ENCODE measurements around the gene PXMP4.

Gene PXMP4

GRCh38 chr20:33769043-33769442 is 48.9 kb upstream of the PXMP4 start:
- ChIA-PET POLR2A (no interaction called here), CTCF (no interaction called here)
- H3K36me3 ChIP-seq (ENCODE audit: control insufficient read depth in 2 of 2, insufficient read depth in 1 of 2, low read length in 2 of 2) = peaks cover 0 to 3% of the 10 kb centered on the region in 2 experiments; a peak in 1 of 3 replicates
- TF ChIP-seq ZNF791 (tag by site-specific recombination; IDR thresholded peaks at IDR 0.05) (no peak), ZNF777 (tag by site-specific recombination; IDR thresholded peaks at IDR 0.05; ENCODE audit: borderline replicate concordance) (no peak), MZF1 (tag by site-specific recombination; IDR thresholded peaks at IDR 0.05; ENCODE audit: borderline replicate concordance) (no peak), KLF9 (tag by site-specific recombination; IDR thresholded peaks at IDR 0.05; ENCODE audit: low read depth) (no peak), ZEB2 (tag by site-specific recombination; IDR thresholded peaks at IDR 0.05) (no peak), EGR2 (tag by site-specific recombination; IDR thresholded peaks at IDR 0.05; ENCODE audit: low read depth) (no peak), GFI1B (tag by site-specific recombination; IDR thresholded peaks at IDR 0.05) (no peak), ZNF121 (tag by site-specific recombination; IDR thresholded peaks at IDR 0.05) (no peak), GLIS2 (tag by site-specific recombination; IDR thresholded peaks at IDR 0.05) (no peak), ZNF37A (tag by site-specific recombination; IDR thresholded peaks at IDR 0.05) (no peak), ZSCAN30 (tag by site-specific recombination; IDR thresholded peaks at IDR 0.05) (no peak)
- no peaks in the 10 kb centered on the region for H3K9me3 ChIP-seq (ENCODE audit: control insufficient read depth, insufficient read depth, low read depth, low read length)
- H3K4me3 ChIP-seq (ENCODE audit: low read depth, low read length) = no peak overlapping the region
- H3K27ac ChIP-seq (ENCODE audit: extremely low read depth, low read depth, low read length) = no peak overlapping the region
- H3K4me1 ChIP-seq (ENCODE audit: control insufficient read depth, insufficient read depth, low read length) = no peaks in the 10 kb centered on the region

GRCh38 chr20:33767777-33768138 is 47.6 kb upstream of the PXMP4 start:
- CTCF ChIA-PET = interaction anchor here (0.6 kb wide), 1 partner anchor 324 kb away, joined by 3 read pairs; the partner anchor contains the start of gene SNTA1
- Histone ChIP-seq H3K27ac (ENCODE audit: extremely low read depth, low read depth, low read length) (no peak overlapping the region), H3K9me3 (ENCODE audit: control insufficient read depth, insufficient read depth, low read depth, low read length) (no peaks in the 10 kb centered on the region), H3K4me3 (ENCODE audit: low read depth, low read length) (no peak overlapping the region), H3K4me1 (ENCODE audit: control insufficient read depth, insufficient read depth, low read length) (no peaks in the 10 kb centered on the region), H3K36me3 (ENCODE audit: control insufficient read depth in 2 of 2, insufficient read depth in 1 of 2, low read length in 2 of 2) (peaks cover 0 to 3% of the 10 kb centered on the region in 2 experiments; a peak in 1 of 3 replicates)
- TF ChIP-seq EGR2 (tag by site-specific recombination; IDR thresholded peaks at IDR 0.05; ENCODE audit: low read depth) (no peak), ZNF571 (tag by site-specific recombination; IDR thresholded peaks at IDR 0.05) (no peak), ZNF473 (tag by site-specific recombination; IDR thresholded peaks at IDR 0.05) (no peak), ZNF768 (tag by site-specific recombination; IDR thresholded peaks at IDR 0.05) (no peak), ZNF785 (tag by site-specific recombination; IDR thresholded peaks at IDR 0.05) (no peak), KLF16 (tag by site-specific recombination; IDR thresholded peaks at IDR 0.05) (no peak), ZNF398 (tag by site-specific recombination; IDR thresholded peaks at IDR 0.05) (no peak), ZNF239 (tag by site-specific recombination; IDR thresholded peaks at IDR 0.05) (no peak)
- POLR2A ChIA-PET = no interaction called here

GRCh38 chr20:33766686-33767085 is 46.6 kb upstream of the PXMP4 start:
- ChIA-PET CTCF (interaction anchor here (0.6 kb wide), 1 partner anchor 376 kb away, joined by 3 read pairs; no protein-coding TSS in a partner anchor), POLR2A (no interaction called here)
- TF ChIP-seq FEZF1 (tag by site-specific recombination; IDR thresholded peaks at IDR 0.05) (no peak), ZNF704 (tag by site-specific recombination; IDR thresholded peaks at IDR 0.05) (no peak), ZFP69B (tag by site-specific recombination; IDR thresholded peaks at IDR 0.05) (no peak), ZNF239 (tag by site-specific recombination; IDR thresholded peaks at IDR 0.05) (no peak), ZNF221 (tag by site-specific recombination; IDR thresholded peaks at IDR 0.05; ENCODE audit: borderline replicate concordance) (no peak), ZSCAN18 (tag by site-specific recombination; IDR thresholded peaks at IDR 0.05) (no peak)
- no peaks in the 10 kb centered on the region for H3K4me1 ChIP-seq (ENCODE audit: control insufficient read depth, insufficient read depth, low read length)
- H3K4me3 ChIP-seq (ENCODE audit: low read depth, low read length) = no peak overlapping the region
- H3K36me3 ChIP-seq (ENCODE audit: control insufficient read depth in 2 of 2, insufficient read depth in 1 of 2, low read length in 2 of 2) = peaks cover 0 to 3% of the 10 kb centered on the region in 2 experiments; a peak in 1 of 3 replicates
- no peaks in the 10 kb centered on the region for H3K9me3 ChIP-seq (ENCODE audit: control insufficient read depth, insufficient read depth, low read depth, low read length)
- H3K27ac ChIP-seq (ENCODE audit: extremely low read depth, low read depth, low read length) = no peak overlapping the region

Data from HEK293 (cell line).